HG03432 (cell line): ENCODE results near the gene RASEF.

ENCODE experiments used
- ATAC-seq: cut with Tn5 transposase; IDR thresholded peaks from one replicate; pipeline ENCODE4 v1.9.1; 2021; ENCODE audit warnings: mild to moderate bottlenecking, moderate library complexity; ENCODE audit not compliant: unreplicated experiment

RASEF gene

GRCh38 chr9:83059417-83059816 is 3.5 kb downstream of the RASEF start:
- no peak for ATAC-seq

GRCh38 chr9:83056911-83057310 is 6.0 kb downstream of the RASEF start:
- no peak for ATAC-seq

GRCh38 chr9:83056174-83056573 is 6.8 kb downstream of the RASEF start:
- no peak for ATAC-seq

- no peak for ATAC-seq
These were observed 14.8 kb downstream of the RASEF start for GRCh38 chr9:83047839-83048775.

GRCh38 chr9:83043597-83043996 is 19.3 kb downstream of the RASEF start:
- ATAC-seq: no peak

- ATAC-seq: no peak
These were observed 21.2 kb downstream of the RASEF start for GRCh38 chr9:83041771-83042170.

GRCh38 chr9:83039303-83039702 is 23.6 kb downstream of the RASEF start:
- no peak for ATAC-seq

- ATAC-seq: no peak
These were observed 26.9 kb downstream of the RASEF start for GRCh38 chr9:83036043-83036442.

GRCh38 chr9:83035143-83035542 is 27.8 kb downstream of the RASEF start:
- ATAC-seq: no peak

- ATAC-seq: no peak
These were observed 28.4 kb downstream of the RASEF start for GRCh38 chr9:83034587-83034986.

- no peak for ATAC-seq
These were observed 28.9 kb downstream of the RASEF start for GRCh38 chr9:83034026-83034425.

GRCh38 chr9:83032065-83032625 is 30.8 kb downstream of the RASEF start:
- no peak for ATAC-seq

GRCh38 chr9:83030391-83031107 is 32.4 kb downstream of the RASEF start:
- ATAC-seq: no peak

GRCh38 chr9:83029531-83030137 is 33.3 kb downstream of the RASEF start:
- ATAC-seq: no peak

GRCh38 chr9:83027153-83027891 is 35.6 kb downstream of the RASEF start:
- no peak for ATAC-seq

GRCh38 chr9:83024506-83025125 is 38.3 kb downstream of the RASEF start:
- ATAC-seq: no peak

GRCh38 chr9:83023151-83023550 is 39.8 kb downstream of the RASEF start:
- ATAC-seq: no peak

GRCh38 chr9:83020864-83021263 is 42.1 kb downstream of the RASEF start:
- ATAC-seq: no peak

- ATAC-seq: no peak
These were observed 42.6 kb downstream of the RASEF start for GRCh38 chr9:83020327-83020726.

- ATAC-seq: no peak
These were observed 43.7 kb downstream of the RASEF start for GRCh38 chr9:83019246-83019645.
